ENCODE data around the gene RCE1.

Gene RCE1

GRCh38 chr11:66882561-66883015 lies 39.3 kb downstream of the RCE1 start:
- H3K27me3 ChIP-seq (ENCODE audit: insufficient read depth, low read length) = no peaks in the 10 kb centered on the region

GRCh38 chr11:66883016-66883965 lies 40.0 kb downstream of the RCE1 start:
- Histone ChIP-seq H3K9me3 (ENCODE audit: low read length) (no peaks in the 10 kb centered on the region), H3K4me3 (ENCODE audit: low read length) (peak overlapping the region; percentile 24), H3K4me1 (ENCODE audit: insufficient read depth, low read length) (peaks cover 16% of the 10 kb centered on the region), H2AFZ (ENCODE audit: low read depth, low read length) (peak overlapping the region; percentile 62), H3K36me3 (ENCODE audit: insufficient read depth, low read length) (no peaks in the 10 kb centered on the region), H3K27me3 (ENCODE audit: insufficient read depth, low read length) (no peaks in the 10 kb centered on the region)

More at GRCh38 chr11:66882561-66883015, 39.3 kb downstream of the RCE1 start:
- H3K9me3 ChIP-seq (ENCODE audit: low read length) = no peaks in the 10 kb centered on the region
- peak overlapping the region; percentile 24 for H3K4me3 ChIP-seq (ENCODE audit: low read length)
- H3K36me3 ChIP-seq (ENCODE audit: insufficient read depth, low read length) = no peaks in the 10 kb centered on the region
- H2AFZ ChIP-seq (ENCODE audit: low read depth, low read length) = peak overlapping the region; percentile 62
- H3K4me1 ChIP-seq (ENCODE audit: insufficient read depth, low read length) = peaks cover 16% of the 10 kb centered on the region

DNA sequence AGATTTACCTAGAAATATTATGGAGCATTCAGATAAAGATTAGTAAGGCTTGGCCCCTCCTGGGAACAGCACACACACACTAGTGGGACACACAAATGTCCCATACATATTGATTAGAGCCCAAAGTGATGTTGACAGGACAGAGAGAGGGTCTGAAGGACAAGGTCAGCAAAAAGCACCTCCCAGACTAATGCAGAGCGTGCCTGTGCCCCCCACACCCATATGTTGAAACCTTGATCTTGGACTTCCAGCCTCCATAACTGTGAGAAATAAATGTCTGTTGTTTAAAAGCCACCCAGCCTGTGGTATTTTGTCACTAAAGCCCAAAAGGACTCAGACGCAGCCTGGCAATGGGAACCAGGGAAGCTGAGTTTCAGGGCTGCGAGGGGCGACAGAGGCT lies 41.2 kb downstream of the RCE1 start:
- H3K9me3 ChIP-seq (ENCODE audit: low read length) = no peaks in the 10 kb centered on the region
- peaks cover 16% of the 10 kb centered on the region for H3K4me1 ChIP-seq (ENCODE audit: insufficient read depth, low read length)
- no peak overlapping the region for H2AFZ ChIP-seq (ENCODE audit: low read depth, low read length)
- no peaks in the 10 kb centered on the region for H3K27me3 ChIP-seq (ENCODE audit: insufficient read depth, low read length)
- no peak overlapping the region for H3K4me3 ChIP-seq (ENCODE audit: low read length)
- H3K36me3 ChIP-seq (ENCODE audit: insufficient read depth, low read length) = no peaks in the 10 kb centered on the region

DNA sequence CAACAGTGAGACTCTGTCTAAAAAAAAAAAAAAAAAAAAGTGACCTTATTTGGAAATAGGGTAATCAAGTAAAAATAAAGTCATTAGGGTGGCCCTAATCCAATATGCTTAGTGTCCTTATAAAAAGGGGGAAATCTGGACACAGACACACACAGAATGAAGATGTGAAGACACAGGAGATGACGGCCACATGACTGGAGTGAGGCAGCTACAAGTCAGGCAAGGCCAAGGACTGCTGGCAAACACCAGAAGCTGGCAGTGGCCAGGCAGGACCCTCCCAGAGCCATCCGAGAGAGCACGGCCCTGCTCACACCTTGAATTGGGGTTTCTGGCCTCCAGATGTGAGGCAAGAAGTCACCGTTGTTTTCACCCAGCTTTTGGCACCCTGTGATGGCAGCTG lies 42.2 kb downstream of the RCE1 start:
- Histone ChIP-seq H2AFZ (ENCODE audit: low read depth, low read length) (no peak overlapping the region), H3K9me3 (ENCODE audit: low read length) (no peaks in the 10 kb centered on the region), H3K36me3 (ENCODE audit: insufficient read depth, low read length) (no peaks in the 10 kb centered on the region), H3K4me3 (ENCODE audit: low read length) (no peak overlapping the region), H3K27me3 (ENCODE audit: insufficient read depth, low read length) (no peaks in the 10 kb centered on the region), H3K4me1 (ENCODE audit: insufficient read depth, low read length) (peaks cover 16% of the 10 kb centered on the region)

DNA sequence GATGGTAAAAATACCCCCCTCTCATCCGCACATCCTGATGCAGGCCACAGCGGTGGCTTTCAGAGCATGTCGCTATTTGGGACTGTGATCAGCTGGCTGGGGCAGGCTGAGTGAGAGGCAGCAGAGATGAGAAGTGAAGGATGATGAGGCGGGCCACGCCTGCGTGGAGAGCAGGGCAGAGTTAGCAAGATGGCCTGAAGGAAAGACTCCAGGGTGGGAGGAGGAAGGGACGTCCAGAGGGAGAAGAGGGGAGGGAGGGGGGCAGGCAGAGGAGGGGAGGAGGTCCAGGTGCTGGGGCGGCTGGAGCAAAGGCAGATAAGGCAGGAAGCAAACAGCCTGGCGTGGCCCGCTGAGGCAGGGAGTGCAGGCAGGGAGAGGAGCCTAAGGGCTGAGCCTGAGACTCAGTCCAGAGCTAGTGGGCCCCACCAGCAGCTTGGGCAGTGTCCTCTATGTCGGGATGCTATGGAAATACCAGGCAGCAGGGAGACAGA lies 42.8 kb downstream of the RCE1 start:
- Histone ChIP-seq H3K4me3 (ENCODE audit: low read length) (no peak overlapping the region), H3K36me3 (ENCODE audit: insufficient read depth, low read length) (no peaks in the 10 kb centered on the region), H3K9me3 (ENCODE audit: low read length) (no peaks in the 10 kb centered on the region), H2AFZ (ENCODE audit: low read depth, low read length) (no peak overlapping the region), H3K27me3 (ENCODE audit: insufficient read depth, low read length) (no peaks in the 10 kb centered on the region), H3K4me1 (ENCODE audit: insufficient read depth, low read length) (peaks cover 16% of the 10 kb centered on the region)

DNA sequence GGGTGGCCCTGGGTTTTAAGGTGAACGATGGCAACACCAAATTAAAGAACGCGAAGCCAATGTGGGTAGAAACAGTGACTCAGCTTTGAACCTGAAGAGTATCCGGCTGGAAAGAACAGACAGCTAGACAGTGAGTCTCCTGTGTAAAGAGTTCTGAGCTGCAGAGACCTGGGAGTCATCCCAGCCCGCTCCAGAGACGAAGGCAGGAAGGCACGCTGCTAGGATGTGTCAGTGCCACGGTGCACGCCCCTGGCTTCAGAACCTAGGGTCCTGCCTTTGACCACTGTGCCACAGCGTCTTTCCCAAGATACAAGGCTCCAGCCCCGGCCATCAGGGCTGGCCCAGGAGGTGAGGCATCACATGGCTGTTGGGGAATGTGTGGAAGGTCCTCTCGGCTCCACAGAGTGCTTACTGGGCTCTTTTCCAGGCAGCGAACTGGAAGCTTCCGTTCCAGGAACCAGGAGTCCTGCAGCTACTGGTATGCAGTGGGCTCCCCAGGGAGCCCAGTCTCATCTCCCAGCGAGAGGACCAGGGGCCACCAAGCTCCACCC lies 43.5 kb downstream of the RCE1 start:
- no peaks in the 10 kb centered on the region for H3K9me3 ChIP-seq (ENCODE audit: low read length)
- H3K36me3 ChIP-seq (ENCODE audit: insufficient read depth, low read length) = no peaks in the 10 kb centered on the region
- H3K4me3 ChIP-seq (ENCODE audit: low read length) = no peak overlapping the region
- H3K4me1 ChIP-seq (ENCODE audit: insufficient read depth, low read length) = peaks cover 16% of the 10 kb centered on the region
- H3K27me3 ChIP-seq (ENCODE audit: insufficient read depth, low read length) = no peaks in the 10 kb centered on the region
- H2AFZ ChIP-seq (ENCODE audit: low read depth, low read length) = no peak overlapping the region

GRCh38 chr11:66887526-66887925 lies 44.3 kb downstream of the RCE1 start:
- H3K4me1 ChIP-seq (ENCODE audit: insufficient read depth, low read length) = peaks cover 10% of the 10 kb centered on the region
- no peaks in the 10 kb centered on the region for H3K9me3 ChIP-seq (ENCODE audit: low read length)
- no peaks in the 10 kb centered on the region for H3K27me3 ChIP-seq (ENCODE audit: insufficient read depth, low read length)
- H3K4me3 ChIP-seq (ENCODE audit: low read length) = no peak overlapping the region
- no peaks in the 10 kb centered on the region for H3K36me3 ChIP-seq (ENCODE audit: insufficient read depth, low read length)
- H2AFZ ChIP-seq (ENCODE audit: low read depth, low read length) = no peak overlapping the region

- Histone ChIP-seq H3K9me3 (ENCODE audit: low read length) (no peaks in the 10 kb centered on the region), H3K27me3 (ENCODE audit: insufficient read depth, low read length) (no peaks in the 10 kb centered on the region), H3K36me3 (ENCODE audit: insufficient read depth, low read length) (no peaks in the 10 kb centered on the region), H3K4me3 (ENCODE audit: low read length) (no peak overlapping the region), H2AFZ (ENCODE audit: low read depth, low read length) (no peak overlapping the region), H3K4me1 (ENCODE audit: insufficient read depth, low read length) (peaks cover 4% of the 10 kb centered on the region)
Measured at GRCh38 chr11:66888282-66888681, 45.0 kb downstream of the RCE1 start.

- Histone ChIP-seq H3K4me3 (ENCODE audit: low read length) (no peak overlapping the region), H3K36me3 (ENCODE audit: insufficient read depth, low read length) (no peaks in the 10 kb centered on the region), H2AFZ (ENCODE audit: low read depth, low read length) (no peak overlapping the region), H3K9me3 (ENCODE audit: low read length) (no peaks in the 10 kb centered on the region), H3K4me1 (ENCODE audit: insufficient read depth, low read length) (peaks cover 4% of the 10 kb centered on the region), H3K27me3 (ENCODE audit: insufficient read depth, low read length) (no peaks in the 10 kb centered on the region)
Measured at GRCh38 chr11:66889960-66890359, 46.7 kb downstream of the RCE1 start.

- Histone ChIP-seq H3K4me3 (ENCODE audit: low read length) (no peak overlapping the region), H3K36me3 (ENCODE audit: insufficient read depth, low read length) (no peaks in the 10 kb centered on the region), H3K27me3 (ENCODE audit: insufficient read depth, low read length) (no peaks in the 10 kb centered on the region), H3K9me3 (ENCODE audit: low read length) (no peaks in the 10 kb centered on the region), H2AFZ (ENCODE audit: low read depth, low read length) (no peak overlapping the region), H3K4me1 (ENCODE audit: insufficient read depth, low read length) (peaks cover 4% of the 10 kb centered on the region)
Measured at GRCh38 chr11:66891851-66892660, 48.8 kb downstream of the RCE1 start.

DNA sequence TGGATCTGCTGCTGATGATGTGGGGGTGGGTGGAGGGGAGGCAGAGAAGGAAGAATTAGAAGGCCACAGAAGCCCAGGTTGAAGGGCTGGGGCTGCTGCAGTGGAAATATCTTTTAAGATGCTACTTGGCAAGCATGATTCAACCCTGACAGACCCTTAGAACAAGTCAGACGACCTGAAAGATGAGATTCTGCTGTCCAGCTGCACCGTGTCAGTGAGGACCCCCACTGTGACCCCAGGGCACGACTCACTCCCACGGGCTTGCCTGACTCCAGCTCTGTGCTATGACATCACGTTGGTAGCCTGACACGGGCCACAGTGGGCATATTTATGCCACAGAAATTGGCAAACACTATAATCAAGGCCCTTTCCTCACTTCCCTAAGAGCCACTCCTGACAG lies 49.7 kb downstream of the RCE1 start:
- H3K27me3 ChIP-seq (ENCODE audit: insufficient read depth, low read length) = no peaks in the 10 kb centered on the region
- no peaks in the 10 kb centered on the region for H3K9me3 ChIP-seq (ENCODE audit: low read length)
- no peak overlapping the region for H2AFZ ChIP-seq (ENCODE audit: low read depth, low read length)
- no peaks in the 10 kb centered on the region for H3K36me3 ChIP-seq (ENCODE audit: insufficient read depth, low read length)
- H3K4me1 ChIP-seq (ENCODE audit: insufficient read depth, low read length) = peaks cover 4% of the 10 kb centered on the region
- H3K4me3 ChIP-seq (ENCODE audit: low read length) = no peak overlapping the region

DNA sequence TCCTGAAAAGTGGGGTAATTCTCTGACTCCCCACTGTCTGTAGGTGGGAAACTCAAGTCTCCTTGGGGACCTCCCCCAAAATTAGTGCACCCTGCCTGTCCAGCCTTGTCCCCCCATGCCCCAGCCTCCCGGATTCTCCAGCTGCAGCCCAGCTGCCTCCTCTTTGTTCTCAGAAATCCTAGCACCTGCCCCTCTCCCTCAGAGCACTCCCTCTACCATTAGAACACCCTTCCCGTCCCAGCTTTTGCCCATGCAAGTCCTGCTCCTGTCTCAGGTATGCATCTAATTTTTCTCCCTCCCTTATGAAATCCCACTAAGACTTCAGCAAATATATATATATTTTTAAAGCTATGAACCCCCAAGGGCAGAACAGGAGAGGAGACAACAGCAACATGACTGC lies 50.9 kb downstream of the RCE1 start:
- peaks cover 4% of the 10 kb centered on the region for H3K4me1 ChIP-seq (ENCODE audit: insufficient read depth, low read length)
- H3K36me3 ChIP-seq (ENCODE audit: insufficient read depth, low read length) = no peaks in the 10 kb centered on the region
- H2AFZ ChIP-seq (ENCODE audit: low read depth, low read length) = no peak overlapping the region
- no peak overlapping the region for H3K4me3 ChIP-seq (ENCODE audit: low read length)
- H3K9me3 ChIP-seq (ENCODE audit: low read length) = no peaks in the 10 kb centered on the region
- no peaks in the 10 kb centered on the region for H3K27me3 ChIP-seq (ENCODE audit: insufficient read depth, low read length)
